Fibroblast of mammary gland (primary cell): ENCODE data around the gene SARNP.

Experiments
- DNase-seq: peaks from one replicate; pipeline ENCODE4 v3.0.0-alpha.2; 2010; ENCODE audit warnings: low read depth
- H3K4me3 ChIP-seq: 2 replicates; pipeline ENCODE4 v1.5.1; 2011; ENCODE audit warnings: low read depth, mild to moderate bottlenecking, low read length, moderate library complexity; ENCODE audit not compliant: control insufficient read depth
- TF ChIP-seq, protein P1 (sequence below): conservative IDR thresholded peaks from 2 replicates; pipeline ENCODE4 v1.5.1; 2011; ENCODE audit warnings: low read depth, low read length, inconsistent platforms; ENCODE audit not compliant: control insufficient read depth, insufficient read depth

SARNP gene

GRCh38 chr12:55725556-55725955 lies 92.0 kb downstream of the SARNP start:
- DNase-seq, result no peak
- TF ChIP-seq, protein P1, sequence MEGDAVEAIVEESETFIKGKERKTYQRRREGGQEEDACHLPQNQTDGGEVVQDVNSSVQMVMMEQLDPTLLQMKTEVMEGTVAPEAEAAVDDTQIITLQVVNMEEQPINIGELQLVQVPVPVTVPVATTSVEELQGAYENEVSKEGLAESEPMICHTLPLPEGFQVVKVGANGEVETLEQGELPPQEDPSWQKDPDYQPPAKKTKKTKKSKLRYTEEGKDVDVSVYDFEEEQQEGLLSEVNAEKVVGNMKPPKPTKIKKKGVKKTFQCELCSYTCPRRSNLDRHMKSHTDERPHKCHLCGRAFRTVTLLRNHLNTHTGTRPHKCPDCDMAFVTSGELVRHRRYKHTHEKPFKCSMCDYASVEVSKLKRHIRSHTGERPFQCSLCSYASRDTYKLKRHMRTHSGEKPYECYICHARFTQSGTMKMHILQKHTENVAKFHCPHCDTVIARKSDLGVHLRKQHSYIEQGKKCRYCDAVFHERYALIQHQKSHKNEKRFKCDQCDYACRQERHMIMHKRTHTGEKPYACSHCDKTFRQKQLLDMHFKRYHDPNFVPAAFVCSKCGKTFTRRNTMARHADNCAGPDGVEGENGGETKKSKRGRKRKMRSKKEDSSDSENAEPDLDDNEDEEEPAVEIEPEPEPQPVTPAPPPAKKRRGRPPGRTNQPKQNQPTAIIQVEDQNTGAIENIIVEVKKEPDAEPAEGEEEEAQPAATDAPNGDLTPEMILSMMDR, result no peak
- H3K4me3 ChIP-seq, result peak overlapping the region; percentile 4

GRCh38 chr12:55724940-55725309 lies 92.6 kb downstream of the SARNP start:
- no peak overlapping the region for H3K4me3 ChIP-seq
- TF ChIP-seq, protein P1, result no peak
- no peak for DNase-seq

DNA sequence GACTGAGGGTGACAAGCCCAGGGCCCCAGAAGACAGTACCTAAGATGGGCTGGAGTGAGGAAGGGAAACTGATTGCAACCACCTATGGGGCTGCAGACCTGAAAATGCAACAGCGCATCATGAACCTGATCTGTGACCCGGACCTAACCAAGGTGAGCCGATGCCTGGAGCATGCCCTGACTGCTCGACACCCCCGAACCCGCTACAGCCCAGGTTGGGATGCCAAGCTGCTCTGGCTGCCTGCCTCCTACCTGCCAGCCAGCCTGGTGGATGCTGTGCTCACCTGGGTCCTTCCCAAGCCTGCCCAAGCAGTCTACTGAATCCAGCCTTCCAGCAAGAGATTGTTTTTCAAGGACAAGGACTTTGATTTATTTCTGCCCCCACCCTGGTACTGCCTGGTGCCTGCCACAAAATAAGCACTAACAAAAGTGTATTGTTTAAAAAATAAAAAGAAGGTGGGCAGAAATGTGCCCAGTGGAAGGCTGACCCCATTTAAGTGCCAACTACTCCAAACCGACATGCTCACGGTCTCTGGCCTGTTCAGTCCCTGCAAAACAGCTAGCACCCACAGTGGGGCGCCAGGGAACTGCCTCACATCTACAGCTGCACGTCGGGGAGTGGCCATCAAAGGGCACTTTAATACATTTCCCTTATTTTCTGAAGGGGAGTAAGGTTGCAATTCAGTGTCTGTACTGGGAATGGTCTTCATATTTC lies 93.1 kb downstream of the SARNP start:
- DNase-seq, result peak; percentile 81
- TF ChIP-seq, protein P1, result peak; percentile 70
- no peak overlapping the region for H3K4me3 ChIP-seq

GRCh38 chr12:55723516-55724225 lies 93.9 kb downstream of the SARNP start:
- TF ChIP-seq, protein P1, result no peak
- H3K4me3 ChIP-seq, result no peak overlapping the region
- DNase-seq, result no peak

- no peak for DNase-seq
- TF ChIP-seq, protein P1, result no peak
- H3K4me3 ChIP-seq, result no peak overlapping the region
Observed at GRCh38 chr12:55722948-55723347, 94.6 kb downstream of the SARNP start.

DNA sequence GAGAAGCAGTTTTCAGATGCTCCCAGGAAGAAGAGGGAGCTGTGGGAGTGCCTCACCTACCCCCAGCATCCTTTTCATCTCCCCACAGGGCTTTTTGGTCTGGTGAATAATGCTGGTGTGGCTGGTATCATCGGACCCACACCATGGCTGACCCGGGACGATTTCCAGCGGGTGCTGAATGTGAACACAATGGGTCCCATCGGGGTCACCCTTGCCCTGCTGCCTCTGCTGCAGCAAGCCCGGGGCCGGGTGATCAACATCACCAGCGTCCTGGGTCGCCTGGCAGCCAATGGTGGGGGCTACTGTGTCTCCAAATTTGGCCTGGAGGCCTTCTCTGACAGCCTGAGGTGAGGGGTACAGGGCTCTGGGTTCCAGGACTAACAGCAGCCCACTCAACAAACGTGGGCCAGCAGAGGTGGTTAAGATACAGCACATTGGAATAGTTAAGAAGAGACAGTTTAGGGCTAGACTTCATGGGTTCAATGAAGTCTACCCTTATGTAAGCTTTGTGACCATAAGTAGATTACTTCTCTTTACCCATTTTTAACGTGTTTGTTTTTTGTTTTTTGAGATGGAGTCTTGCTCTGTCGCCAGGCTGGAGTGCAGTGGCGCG lies 95.8 kb downstream of the SARNP start:
- TF ChIP-seq, protein P1, result no peak
- DNase-seq, result no peak
- peak overlapping the region; percentile 41 for H3K4me3 ChIP-seq
